ENCODE data around the gene ARMC7.
"Not testable (repeated sequence)": the region's sequence is repeated elsewhere in the genome, so short reads cannot be mapped to it uniquely, and the experiment has no call there.

The ARMC7 gene

GRCh38 chr17:75118307-75118706 is 8.5 kb downstream of the ARMC7 start:
- in situ Hi-C loops (cut with HindIII; ENCODE audit: low sequenced_read_pairs) = no loop called here
- TF ChIP-seq CTCF (IDR thresholded peaks at IDR 0.05; ENCODE audit: low read depth, low read length) = no peak
- DNase-seq (ENCODE audit: low read depth, low spot score) = no peak
- H3K4me3 ChIP-seq (ENCODE audit: low read depth, low read length) = no peak overlapping the region

GRCh38 chr17:75124041-75124818 is 14.5 kb downstream of the ARMC7 start:
- DNase-seq (ENCODE audit: low read depth, low spot score) = peak; percentile 67
- TF ChIP-seq CTCF (IDR thresholded peaks at IDR 0.05; ENCODE audit: low read depth, low read length) = no peak
- no peak overlapping the region for H3K4me3 ChIP-seq (ENCODE audit: low read depth, low read length)
- in situ Hi-C loops (cut with HindIII; ENCODE audit: low sequenced_read_pairs) = no loop called here

GRCh38 chr17:75124819-75125162 is 15.0 kb downstream of the ARMC7 start:
- TF ChIP-seq CTCF (IDR thresholded peaks at IDR 0.05; ENCODE audit: low read depth, low read length) = no peak
- in situ Hi-C loops (cut with HindIII; ENCODE audit: low sequenced_read_pairs) = no loop called here
- no peak overlapping the region for H3K4me3 ChIP-seq (ENCODE audit: low read depth, low read length)
- DNase-seq (ENCODE audit: low read depth, low spot score) = no peak

GRCh38 chr17:75125984-75126383 is 16.2 kb downstream of the ARMC7 start:
- no peak for TF ChIP-seq CTCF (IDR thresholded peaks at IDR 0.05; ENCODE audit: low read depth, low read length)
- H3K4me3 ChIP-seq (ENCODE audit: low read depth, low read length) = no peak overlapping the region
- in situ Hi-C loops (cut with HindIII; ENCODE audit: low sequenced_read_pairs) = no loop called here
- no peak for DNase-seq (ENCODE audit: low read depth, low spot score)

GRCh38 chr17:75126954-75127353 is 17.2 kb downstream of the ARMC7 start:
- in situ Hi-C loops (cut with HindIII; ENCODE audit: low sequenced_read_pairs) = no loop called here
- no peak for DNase-seq (ENCODE audit: low read depth, low spot score)
- H3K4me3 ChIP-seq (ENCODE audit: low read depth, low read length) = no peak overlapping the region
- TF ChIP-seq CTCF (IDR thresholded peaks at IDR 0.05; ENCODE audit: low read depth, low read length) = no peak

GRCh38 chr17:75127936-75128335 is 18.2 kb downstream of the ARMC7 start:
- DNase-seq (ENCODE audit: low read depth, low spot score); H3K4me3 ChIP-seq (ENCODE audit: low read depth, low read length); in situ Hi-C loops (cut with HindIII; ENCODE audit: low sequenced_read_pairs): not testable (repeated sequence)

- in situ Hi-C loops (cut with HindIII; ENCODE audit: low sequenced_read_pairs) = no loop called here
- no peak for TF ChIP-seq CTCF (IDR thresholded peaks at IDR 0.05; ENCODE audit: low read depth, low read length)
- DNase-seq (ENCODE audit: low read depth, low spot score) = no peak
- no peak overlapping the region for H3K4me3 ChIP-seq (ENCODE audit: low read depth, low read length)
These were observed 19.1 kb downstream of the ARMC7 start for GRCh38 chr17:75128694-75129505.
